Stomach (tissue), 9 donors: ENCODE measurements around the gene PRKACB. TPM values are rescaled to one million over a fixed set of nuclear protein-coding genes. Genes with fewer than 3 reads are reported as not detected.
"Not testable (repeated sequence)": the region's sequence is repeated elsewhere in the genome, so short reads cannot be mapped to it uniquely, and the experiment has no call there.

ENCODE experiments used
- DNase-seq, 2 donors: peaks; one replicate each; pipeline versions ENCODE4 v3.0.0 to v3.0.0-alpha.2; 2013 to 2019
- H3K27ac ChIP-seq, 5 donors: fragments of 200-600 bp in 4 of 5; sonication (generic) in 4 of 5; one replicate each; pipeline ENCODE4 v1.5.1; 2013 to 2019; ENCODE audit warnings: mild to moderate bottlenecking in 1 of 5, moderate library complexity in 1 of 5
- H3K27me3 ChIP-seq, 3 donors: fragments of 200-600 bp; sonication (generic); one replicate each; pipeline ENCODE4 v1.5.1; 2017 to 2019; ENCODE audit warnings: mixed run types in 1 of 3
- H3K36me3 ChIP-seq, 4 donors: fragments of 200-600 bp; sonication (generic); 1 replicate in 3 of 4; 2 replicates in 1 of 4; pipeline ENCODE4 v1.5.1; 2016 to 2019
- H3K4me1 ChIP-seq, 4 donors: fragments of 200-600 bp; sonication (generic); one replicate each; pipeline ENCODE4 v1.5.1; 2016 to 2019
- H3K4me3 ChIP-seq, 4 donors: fragments of 200-600 bp; sonication (generic) in 3 of 4; one replicate each; pipeline ENCODE4 v1.5.1; 2016 to 2019; ENCODE audit warnings: mild to moderate bottlenecking in 1 of 4
- H3K9me3 ChIP-seq, 4 donors: fragments of 200-600 bp; sonication (generic); one replicate each; pipeline ENCODE4 v1.5.1; 2016 to 2019
- CTCF ChIP-seq, 7 experiments: fragments of 450-650 bp in 4 of 7; fragments of 200-600 bp in 3 of 7; sonication (generic) in 3 of 7; IDR thresholded peaks; one replicate each; pipeline ENCODE4 v1.5.1; 2016 to 2019; ENCODE audit warnings: antibody characterized with exemption in 7 of 7, control low read depth in 2 of 7, mild to moderate bottlenecking in 1 of 7
- EP300 ChIP-seq: sonication (generic); formaldehyde crosslinking; IDR thresholded peaks from one replicate; pipeline ENCODE4 v1.6.1; 2017; ENCODE audit warnings: antibody characterized with exemption
- POLR2A ChIP-seq, 4 donors: fragments of 450-650 bp; IDR thresholded peaks; one replicate each; pipeline ENCODE4 v1.6.1; 2016; ENCODE audit warnings: antibody characterized with exemption in 4 of 4, control low read depth in 2 of 4, mild to moderate bottlenecking in 1 of 4, moderate library complexity in 1 of 4
- POLR2AphosphoS5 ChIP-seq, 3 donors: sonication (generic); formaldehyde crosslinking; IDR thresholded peaks; one replicate each; pipeline ENCODE4 v1.6.1; 2016; ENCODE audit warnings: antibody characterized with exemption in 3 of 3
- WGBS, 5 donors: extraction: QIAGEN DNeasy Blood & Tissue Kit in 3 of 5; methylation state at CpG; one replicate each; pipeline versions ENCODE4 v1.1.5 to v1.1.7; 2013 to 2018; 5-methylcytosine and 5-hydroxymethylcytosine counted together
- intact Hi-C: fragments of 100-400 bp; cut with DNase I; formaldehyde crosslinking; loops from one replicate; pipeline ENCODE4 v1.15.1; 2023; ENCODE audit warnings: low total_unique reads
- polyA plus RNA-seq, 3 donors: library from polyadenylated mRNA; stranded (reverse); fragments of 200-250 nt; gene quantifications; one replicate each; pipeline ENCODE4 v1.2.3, GENCODE V29; 2013
- total RNA-seq, 5 donors: library from RNA; depleted of rRNA; stranded (reverse); fragments of >200 nt; gene quantifications; one replicate each; pipeline versions ENCODE4 v1.1.0 to v1.2.3, GENCODE V29; 2014 to 2016
- donor health status: healthy with polysubstance abuse.
- donor health status: Bipolar disorder and iron deficiency.
- donor health status: healthy.

PRKACB gene
- total and polyA plus RNA-seq, 8 donors: 13.8 to 64.8 (median 31.3) TPM

- intact Hi-C loops: no loop called here
- DNase-seq: no peak
- H3K36me3 ChIP-seq: peaks cover 0 to 22% (median 10%) of the 10 kb centered on the region in 4 donors
- no peaks in the 10 kb centered on the region for H3K27me3 ChIP-seq
- H3K4me1 ChIP-seq: peaks cover 0 to 9% (median 0%) of the 10 kb centered on the region in 4 donors
- peaks cover 0 to 16% (median 10%) of the 10 kb centered on the region in 4 donors for H3K9me3 ChIP-seq
- no peak overlapping the region for H3K27ac ChIP-seq
- 18 to 59% (median 33%) methylated on average over 2 to 3 of the region's 3 CpGs for WGBS, 5 donors
- TF ChIP-seq POLR2A (IDR thresholded peaks at IDR 0.05): no peak
- TF ChIP-seq POLR2AphosphoS5 (IDR thresholded peaks at IDR 0.05): no peak
- no peak for TF ChIP-seq CTCF (IDR thresholded peaks at IDR 0.05)
- no peak for TF ChIP-seq EP300
- no peak overlapping the region for H3K4me3 ChIP-seq
These were observed 79.8 kb downstream of the PRKACB start for GRCh38 chr1:84223751-84224432.

GRCh38 chr1:84224905-84225304 lies 80.8 kb downstream of the PRKACB start:
- H3K9me3 ChIP-seq: peaks cover 0 to 8% (median 4%) of the 10 kb centered on the region in 4 donors
- H3K4me1 ChIP-seq: peaks cover 0 to 9% (median 0%) of the 10 kb centered on the region in 4 donors
- no peak overlapping the region for H3K27ac ChIP-seq
- intact Hi-C loops: no loop called here
- 73 to 100% (median 88%) methylated on average over 1 of the region's 1 CpG for WGBS, 5 donors
- no peaks in the 10 kb centered on the region for H3K27me3 ChIP-seq
- TF ChIP-seq CTCF (IDR thresholded peaks at IDR 0.05) (no peak), EP300 (no peak), POLR2AphosphoS5 (IDR thresholded peaks at IDR 0.05) (no peak), POLR2A (IDR thresholded peaks at IDR 0.05) (no peak)
- no peak overlapping the region for H3K4me3 ChIP-seq
- DNase-seq: no peak
- peaks cover 0 to 13% (median 5%) of the 10 kb centered on the region in 4 donors for H3K36me3 ChIP-seq

- TF ChIP-seq CTCF (IDR thresholded peaks at IDR 0.05) (no peak), POLR2A (IDR thresholded peaks at IDR 0.05) (no peak), EP300 (no peak), POLR2AphosphoS5 (IDR thresholded peaks at IDR 0.05) (no peak)
- WGBS, 5 donors: 75 to 100% (median 91%) methylated on average over 1 of the region's 1 CpG
- peaks cover 0 to 7% (median 3%) of the 10 kb centered on the region in 4 donors for H3K9me3 ChIP-seq
These were observed 81.6 kb downstream of the PRKACB start for GRCh38 chr1:84225646-84226045.

GRCh38 chr1:84232676-84233075 lies 88.6 kb downstream of the PRKACB start:
- H3K4me1 ChIP-seq, intact Hi-C loops, H3K27ac ChIP-seq, H3K9me3 ChIP-seq, DNase-seq, H3K27me3 ChIP-seq, H3K4me3 ChIP-seq: not testable (repeated sequence)
- H3K36me3 ChIP-seq: peaks cover 5 to 29% (median 19%) of the 10 kb centered on the region in 4 donors
- 92 to 98% (median 95%) methylated on average over 3 of the region's 3 CpGs for WGBS, 5 donors

More at GRCh38 chr1:84225646-84226045, 81.6 kb downstream of the PRKACB start:
- no peaks in the 10 kb centered on the region for H3K27me3 ChIP-seq
- H3K27ac ChIP-seq: no peak overlapping the region
- H3K4me3 ChIP-seq: no peak overlapping the region
- DNase-seq: no peak
- H3K36me3 ChIP-seq: peaks cover 0 to 13% (median 5%) of the 10 kb centered on the region in 4 donors
- peaks cover 0 to 9% (median 0%) of the 10 kb centered on the region in 4 donors for H3K4me1 ChIP-seq
- intact Hi-C loops: no loop called here

GRCh38 chr1:84236256-84236655 lies 92.2 kb downstream of the PRKACB start:
- DNase-seq: no peak
- peaks cover 5 to 59% (median 32%) of the 10 kb centered on the region in 4 donors for H3K36me3 ChIP-seq
- H3K4me3 ChIP-seq: no peak overlapping the region
- H3K27me3 ChIP-seq: no peaks in the 10 kb centered on the region
- H3K9me3 ChIP-seq: peaks cover 0 to 3% (median 0%) of the 10 kb centered on the region in 4 donors
- WGBS, 5 donors: 79 to 97% (median 88%) methylated on average over 2 of the region's 2 CpGs
- TF ChIP-seq POLR2A (IDR thresholded peaks at IDR 0.05) (no peak), EP300 (no peak), CTCF (IDR thresholded peaks at IDR 0.05) (no peak), POLR2AphosphoS5 (IDR thresholded peaks at IDR 0.05) (no peak)
- H3K27ac ChIP-seq: no peak overlapping the region
- H3K4me1 ChIP-seq: no peaks in the 10 kb centered on the region
- intact Hi-C loops: no loop called here
